GM19455 (cell line): ENCODE measurements around the gene SCMH1.
"Not testable (repeated sequence)": the region's sequence is repeated elsewhere in the genome, so short reads cannot be mapped to it uniquely, and the experiment has no call there.

ENCODE experiments used
- ATAC-seq: cut with Tn5 transposase; IDR thresholded peaks from one replicate; pipeline ENCODE4 v1.9.1; 2021; ENCODE audit not compliant: unreplicated experiment

The SCMH1 gene

GRCh38 chr1:41158147-41158875 lies 83.8 kb downstream of the SCMH1 start:
- ATAC-seq: no peak

GRCh38 chr1:41155105-41155504 lies 87.0 kb downstream of the SCMH1 start:
- no peak for ATAC-seq

- no peak for ATAC-seq
Observed at GRCh38 chr1:41153750-41154274, 88.3 kb downstream of the SCMH1 start.

- ATAC-seq: no peak
Observed at GRCh38 chr1:41152622-41153044, 89.5 kb downstream of the SCMH1 start.

GRCh38 chr1:41151846-41152245 lies 90.3 kb downstream of the SCMH1 start:
- no peak for ATAC-seq

GRCh38 chr1:41149570-41149969 lies 92.5 kb downstream of the SCMH1 start:
- ATAC-seq: no peak

GRCh38 chr1:41144285-41144684 lies 97.8 kb downstream of the SCMH1 start:
- ATAC-seq: no peak

GRCh38 chr1:41138549-41138948 lies 103.6 kb downstream of the SCMH1 start:
- ATAC-seq: no peak

GRCh38 chr1:41135196-41135947 lies 106.7 kb downstream of the SCMH1 start:
- ATAC-seq: no peak

GRCh38 chr1:41134325-41134724 lies 107.8 kb downstream of the SCMH1 start:
- not testable (repeated sequence) for ATAC-seq

- ATAC-seq: no peak
Observed at GRCh38 chr1:41122851-41123518, 119.1 kb downstream of the SCMH1 start.

GRCh38 chr1:41122148-41122547 lies 120.0 kb downstream of the SCMH1 start:
- no peak for ATAC-seq

GRCh38 chr1:41118645-41119044 lies 123.5 kb downstream of the SCMH1 start:
- ATAC-seq: no peak

- not testable (repeated sequence) for ATAC-seq
Observed at GRCh38 chr1:41117241-41117640, 124.9 kb downstream of the SCMH1 start.

GRCh38 chr1:41110736-41111135 lies 131.4 kb downstream of the SCMH1 start:
- ATAC-seq: no peak

GRCh38 chr1:41110286-41110685 lies 131.8 kb downstream of the SCMH1 start:
- no peak for ATAC-seq

GRCh38 chr1:41109310-41110197 lies 132.6 kb downstream of the SCMH1 start:
- no peak for ATAC-seq

GRCh38 chr1:41108696-41109275 lies 133.3 kb downstream of the SCMH1 start:
- ATAC-seq: no peak

- no peak for ATAC-seq
Observed at GRCh38 chr1:41103766-41104165, 138.3 kb downstream of the SCMH1 start.

GRCh38 chr1:41102653-41103052 lies 139.5 kb downstream of the SCMH1 start:
- no peak for ATAC-seq
